K562 (cell line): ENCODE results near the gene YBX2. TPM values are rescaled to one million over a fixed set of nuclear protein-coding genes. Genes with fewer than 3 reads are reported as not detected.

Source experiments
- ATAC-seq: fragments of 200-7000 bp; cut with Tn5 transposase; 3 replicates; pipeline ENCODE4 v1.9.1; 2020; ENCODE audit warnings: moderate library complexity
- BruUV-seq: library from RNA; stranded (reverse); fragments of 400-500 nt; replicated peaks from 2 replicates; lab custom pipeline; 2021; lab: Mats Ljungman, UMichigan
- CTCF ChIA-PET: fragments of 300-600 bp; formaldehyde crosslinking; extraction: SDS; loops from one replicate; lab custom pipeline; 2021; ENCODE audit warnings: low intra/inter-chr PET ratio; lab: Yijun Ruan, JAX
- POLR2A ChIA-PET: fragments of 300-600, 350-650 bp; sonication (Branson Sonifier 250); formaldehyde crosslinking; extraction: SDS; loops from one replicate; lab custom pipeline; 2021; ENCODE audit warnings: antibody characterized with exemption, inconsistent platforms; lab: Yijun Ruan, JAX
- DNase-seq, 4 experiments: peaks; one replicate each; pipeline versions ENCODE4 v3.0.0 to v3.0.0-alpha.2; 2011 to 2018; ENCODE audit warnings: low spot score in 3 of 4, mixed read lengths in 3 of 4; ENCODE audit errors: extremely low read depth in 1 of 4
- FAIRE-seq: peaks from 2 replicates; lab custom pipeline; 2011; peaks lifted over from hg19 to GRCh38; lab: Jason Lieb, UNC
- H2AFZ ChIP-seq: 2 replicates; pipeline ENCODE4 v1.6.0; 2011; ENCODE audit warnings: low read depth, low read length, control low read depth, inconsistent platforms
- H3K27ac ChIP-seq: fragments of 200-600 bp; 3 replicates; pipeline ENCODE4 v1.8.0; 2011; ENCODE audit warnings: low read depth, mild to moderate bottlenecking, control low read depth, inconsistent platforms, low read length, moderate library complexity, mixed read lengths; ENCODE audit errors: extremely low read depth
- H3K27me3 ChIP-seq, 2 experiments: fragments of 300-600 bp in 1 of 2; 2 replicates in 1 of 2; 3 replicates in 1 of 2; pipeline versions ENCODE4 v1.6.0 to v1.8.0; 2011; ENCODE audit warnings: inconsistent platforms in 2 of 2, low read length in 2 of 2, mild to moderate bottlenecking in 1 of 2, mixed read lengths in 1 of 2, moderate library complexity in 1 of 2; ENCODE audit not compliant: control insufficient read depth in 2 of 2, insufficient read depth in 2 of 2
- H3K36me3 ChIP-seq: fragments of 300-600 bp; 3 replicates; pipeline ENCODE4 v1.8.0; 2011; ENCODE audit warnings: mild to moderate bottlenecking, low read length, inconsistent platforms; ENCODE audit not compliant: control insufficient read depth, insufficient read depth
- H3K4me1 ChIP-seq, 2 experiments: fragments of 200-600 bp in 1 of 2; replicated peaks in 1 of 2; 2 replicates in 1 of 2; 3 replicates in 1 of 2; pipeline versions ENCODE4 v1.5.1 to v1.8.0; 2011; ENCODE audit warnings: inconsistent platforms in 2 of 2, low read length in 2 of 2, mild to moderate bottlenecking in 1 of 2, mixed read lengths in 1 of 2, moderate library complexity in 1 of 2; ENCODE audit not compliant: control insufficient read depth in 2 of 2, insufficient read depth in 2 of 2
- H3K4me2 ChIP-seq: 2 replicates; pipeline ENCODE4 v1.6.1; 2011; ENCODE audit warnings: low read length, control low read depth, inconsistent platforms, mixed read lengths; ENCODE audit not compliant: insufficient read depth
- H3K4me3 ChIP-seq: fragments of 200-600 bp; sonication (generic), shearing (Covaris generic); 2 replicates; pipeline ENCODE4 v1.5.1; 2016; ENCODE audit warnings: control low read depth, inconsistent platforms
- H3K79me2 ChIP-seq: fragments of 200-600 bp; 3 replicates; pipeline ENCODE4 v1.8.0; 2011; ENCODE audit warnings: low read length, inconsistent platforms; ENCODE audit not compliant: control insufficient read depth, insufficient read depth
- H3K9ac ChIP-seq, 2 experiments: 2 replicates each; pipeline versions ENCODE4 v1.6.0 to v1.6.1; 2011; ENCODE audit warnings: low read depth in 2 of 2, low read length in 2 of 2, control low read depth in 1 of 2, inconsistent platforms in 1 of 2, mild to moderate bottlenecking in 1 of 2, mixed read lengths in 1 of 2; ENCODE audit not compliant: insufficient read depth in 1 of 2
- H3K9me1 ChIP-seq: one replicate; pipeline ENCODE4 v1.6.0; 2011; ENCODE audit warnings: inconsistent platforms, mild to moderate bottlenecking, low read length, moderate library complexity; ENCODE audit not compliant: control insufficient read depth, insufficient read depth
- H3K9me3 ChIP-seq: replicated peaks from 2 replicates; pipeline ENCODE4 v1.5.1; 2011; ENCODE audit warnings: low read depth, low read length, inconsistent platforms; ENCODE audit not compliant: control insufficient read depth, insufficient read depth
- H4K20me1 ChIP-seq: replicated peaks from 2 replicates; pipeline ENCODE4 v1.6.1; 2011; ENCODE audit warnings: low read length, inconsistent platforms, mixed read lengths; ENCODE audit not compliant: control insufficient read depth, insufficient read depth
- ADNP ChIP-seq: fragments of 200-800 bp; sonication (Bioruptor generic); IDR thresholded peaks from 2 replicates; pipeline ENCODE4 v1.6.1; 2016; ENCODE audit warnings: missing genetic modification characterization, missing compliant biosample characterization
- CTBP1 ChIP-seq: fragments of 450-650 bp; IDR thresholded peaks from 2 replicates; pipeline ENCODE4 v1.6.1; 2016; ENCODE audit warnings: borderline replicate concordance
- EZH2 ChIP-seq: IDR thresholded peaks from 2 replicates; pipeline ENCODE4 v1.6.1; 2012; ENCODE audit warnings: low read depth, mild to moderate bottlenecking, inconsistent platforms, low read length, borderline replicate concordance
- FOSL1 ChIP-seq: fragments of 200-800 bp; sonication (Bioruptor generic); conservative IDR thresholded peaks from 2 replicates; pipeline ENCODE4 v1.6.1; 2016; ENCODE audit warnings: missing genetic modification characterization, missing compliant biosample characterization
- FOXK1 ChIP-seq: sonication (generic); formaldehyde crosslinking; IDR thresholded peaks from 2 replicates; pipeline ENCODE4 v1.8.0; 2022; ENCODE audit warnings: missing genetic modification reagents, mild to moderate bottlenecking, borderline replicate concordance
- GABPA ChIP-seq: fragments of 200-800 bp; sonication (Bioruptor generic); conservative IDR thresholded peaks from 2 replicates; pipeline ENCODE4 v1.6.1; 2016; ENCODE audit warnings: low read depth, missing genetic modification characterization, missing compliant biosample characterization
- HNRNPK ChIP-seq: fragments of 200-400 bp; formaldehyde crosslinking; IDR thresholded peaks from one replicate; pipeline ENCODE4 v1.6.1; 2018; ENCODE audit warnings: mild to moderate bottlenecking, low read depth, low read length; ENCODE audit not compliant: poor library complexity, severe bottlenecking
- RBM34 ChIP-seq: fragments of 200-400 bp; formaldehyde crosslinking; IDR thresholded peaks from 2 replicates; pipeline ENCODE4 v1.6.1; 2018; ENCODE audit warnings: low read length, borderline replicate concordance; ENCODE audit not compliant: insufficient read depth
- SETDB1 ChIP-seq: IDR thresholded peaks from one replicate; pipeline ENCODE4 v1.6.1; 2012; ENCODE audit warnings: low read length, control low read depth, inconsistent platforms
- ZC3H4 ChIP-seq: sonication (generic); formaldehyde crosslinking; IDR thresholded peaks from 2 replicates; pipeline ENCODE4 v1.9.0; 2021; ENCODE audit warnings: missing genetic modification reagents, borderline replicate concordance
- ZFPM2 ChIP-seq: fragments of 250-450 bp; sonication (Bioruptor Pico); IDR thresholded peaks from 2 replicates; pipeline ENCODE4 v1.5.1; 2022; ENCODE audit warnings: mild to moderate bottlenecking
- ZNF184 ChIP-seq: sonication (generic); formaldehyde crosslinking; IDR thresholded peaks from 2 replicates; pipeline ENCODE4 v1.5.0; 2020; ENCODE audit warnings: missing genetic modification reagents
- ZNF766 ChIP-seq: fragments of 200-800 bp; sonication (Bioruptor generic); conservative IDR thresholded peaks from 2 replicates; pipeline ENCODE4 v1.6.1; 2016; ENCODE audit warnings: missing genetic modification characterization, missing compliant biosample characterization
- WGBS: fragments of 100-300 bp; shearing (Covaris generic); methylation state at CpG from one replicate; pipeline ENCODE4 v1.1.6; 2016; ENCODE audit warnings: low coverage, mixed read lengths; ENCODE audit not compliant: insufficient coverage; ENCODE audit errors: missing lambda C conversion rate; 5-methylcytosine and 5-hydroxymethylcytosine counted together
- in situ Hi-C: fragments of 300-500 bp; cut with MboI; formaldehyde crosslinking; loops from 4 replicates; pipeline ENCODE4 v1.15.0; 2018; ENCODE audit warnings: inconsistent platforms, mixed read lengths
- intact Hi-C: fragments of 100-400 bp; cut with micrococcal nuclease; formaldehyde crosslinking; loops from 2 replicates; pipeline ENCODE4 v1.14.2; 2022
- polyA plus RNA-seq, 8 experiments: library from polyadenylated mRNA; depleted of rRNA in 4 of 8; stranded (reverse) in 5 of 8; unstranded in 3 of 8; fragments of >200 nt; fragmentation: Nextera tagmentation in 2 of 8; fragmentation: Illumina TruSeq in 1 of 8; extraction: Ambion mirVana in 2 of 8; extraction: Trizol in 1 of 8; gene quantifications; 2 replicates each; pipeline versions ENCODE4 v1.2.1 to v1.2.3, GENCODE V29; 2011 to 2014; ENCODE audit warnings: inconsistent platforms in 1 of 8, missing spikeins in 1 of 8
- total RNA-seq, 7 experiments: library from RNA; depleted of rRNA in 6 of 7; stranded (reverse); fragments of >200 nt in 6 of 7; fragmentation: Illumina TruSeq in 2 of 7; extraction: Trizol in 2 of 7; gene quantifications; 2 replicates each; pipeline versions ENCODE4 v1.2.1 to v1.2.3, GENCODE V29; 2011 to 2021; ENCODE audit warnings: low replicate concordance in 1 of 7
- TF ChIP-seq, protein P1 (sequence below): fragments of 450-650 bp; IDR thresholded peaks from 2 replicates; pipeline ENCODE4 v1.6.1; 2016
- TF ChIP-seq, protein P2 (sequence below): sonication (generic); formaldehyde crosslinking; IDR thresholded peaks from 2 replicates; pipeline ENCODE4 v1.8.0; 2023; ENCODE audit warnings: mild to moderate bottlenecking, missing genetic modification reagents
- TF ChIP-seq, protein P3 (sequence below): IDR thresholded peaks from 2 replicates; pipeline ENCODE4 v1.6.1; 2012; ENCODE audit warnings: low read depth, low read length, improper control_type of control experiment, borderline replicate concordance
- TF ChIP-seq, protein P4 (sequence below): fragments of 450-650 bp; IDR thresholded peaks from 2 replicates; pipeline ENCODE4 v1.6.1; 2016; ENCODE audit warnings: missing biosample characterization, missing genetic modification characterization

YBX2 gene
- total and polyA plus RNA-seq, 9 of the 15 experiments (the other 6 are each of a cell fraction or from before 2014, with no cell fraction given), result 0.03 to 0.59 (median 0.27) TPM; not detected in 6

DNA sequence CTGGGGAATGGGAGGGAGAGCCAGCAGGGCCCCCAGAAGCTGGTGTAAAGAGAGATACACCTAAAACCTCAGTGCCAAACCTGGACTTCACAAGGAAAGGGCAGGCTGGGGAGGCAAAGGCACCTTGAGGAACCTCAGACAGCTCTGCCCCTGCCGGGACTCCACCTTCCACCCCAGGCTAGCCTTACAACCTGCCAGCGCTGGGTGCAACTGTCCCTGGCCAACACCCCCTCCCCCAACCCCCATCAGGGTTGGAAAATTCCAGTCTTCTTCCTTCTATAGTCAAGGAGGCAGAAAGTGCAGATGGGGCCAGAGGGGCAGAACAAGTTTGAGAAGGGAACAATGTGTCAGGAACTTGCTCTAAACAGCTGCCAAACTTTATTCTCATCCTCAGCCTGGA is 2.2 kb downstream of the YBX2 start (continued):
- TF ChIP-seq RBM34, result no peak

DNA sequence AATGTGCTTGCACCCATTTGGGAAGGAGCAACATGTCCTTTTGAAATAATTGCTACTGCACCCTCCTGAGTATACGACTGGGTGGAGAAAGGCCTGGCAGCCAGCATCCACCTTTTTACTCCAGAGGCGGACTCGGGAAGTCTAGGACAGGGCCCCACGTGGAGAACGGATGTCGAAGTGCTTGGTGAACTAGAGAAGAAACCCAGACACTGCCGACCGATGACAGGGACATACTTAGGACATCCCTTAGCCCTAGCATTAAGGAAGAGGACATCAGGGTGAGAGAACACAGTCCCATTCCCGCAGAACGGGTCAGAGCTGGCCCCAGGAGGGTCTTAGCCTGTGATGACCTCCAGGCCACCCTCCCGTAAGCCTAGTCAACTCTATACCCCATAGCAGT is 3.8 kb downstream of the YBX2 start:
- Histone ChIP-seq H4K20me1 (no peaks in the 10 kb centered on the region), H3K4me3 (no peak overlapping the region), H3K27ac (no peak overlapping the region), H3K9me3 (no peaks in the 10 kb centered on the region), H3K4me1 (peaks cover 11 to 43% of the 10 kb centered on the region in 2 experiments), H3K27me3 (no peaks in the 10 kb centered on the region), H3K9ac (no peak overlapping the region; a peak in 1 of 4 replicates), H3K79me2 (no peaks in the 10 kb centered on the region), H3K36me3 (no peaks in the 10 kb centered on the region), H3K4me2 (no peak overlapping the region), H2AFZ (no peak overlapping the region), H3K9me1 (no peaks in the 10 kb centered on the region)
- no TSS peak for BruUV-seq
- ChIA-PET POLR2A (interaction anchor here (0.6 to 1.0 kb wide), 3 partner anchors 34 to 286 kb away, joined by 3 to 5 read pairs (median 3); no protein-coding TSS in a partner anchor), CTCF (no interaction called here)
- no peak for FAIRE-seq
- no peak for ATAC-seq
- no peak for DNase-seq
- in situ Hi-C loops (no loop called here), intact Hi-C loops (no loop called here)
- WGBS, result 27% methylated on average over 10 of the region's 11 CpGs
- TF ChIP-seq ZFPM2 (CRISPR knock-in tag) (no peak), GABPA (tag) (no peak), CTBP1 (no peak), SETDB1 (no peak), FOXK1 (CRISPR knock-in tag) (no peak), FOSL1 (tag) (no peak), EZH2 (no peak), ZNF766 (CRISPR knock-in tag) (no peak), ZC3H4 (no peak), HNRNPK (no peak), ZNF184 (CRISPR knock-in tag) (no peak), ADNP (tag) (no peak)
- TF ChIP-seq, protein P1, sequence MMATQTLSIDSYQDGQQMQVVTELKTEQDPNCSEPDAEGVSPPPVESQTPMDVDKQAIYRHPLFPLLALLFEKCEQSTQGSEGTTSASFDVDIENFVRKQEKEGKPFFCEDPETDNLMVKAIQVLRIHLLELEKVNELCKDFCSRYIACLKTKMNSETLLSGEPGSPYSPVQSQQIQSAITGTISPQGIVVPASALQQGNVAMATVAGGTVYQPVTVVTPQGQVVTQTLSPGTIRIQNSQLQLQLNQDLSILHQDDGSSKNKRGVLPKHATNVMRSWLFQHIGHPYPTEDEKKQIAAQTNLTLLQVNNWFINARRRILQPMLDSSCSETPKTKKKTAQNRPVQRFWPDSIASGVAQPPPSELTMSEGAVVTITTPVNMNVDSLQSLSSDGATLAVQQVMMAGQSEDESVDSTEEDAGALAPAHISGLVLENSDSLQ, result no peak
- TF ChIP-seq, protein P2, sequence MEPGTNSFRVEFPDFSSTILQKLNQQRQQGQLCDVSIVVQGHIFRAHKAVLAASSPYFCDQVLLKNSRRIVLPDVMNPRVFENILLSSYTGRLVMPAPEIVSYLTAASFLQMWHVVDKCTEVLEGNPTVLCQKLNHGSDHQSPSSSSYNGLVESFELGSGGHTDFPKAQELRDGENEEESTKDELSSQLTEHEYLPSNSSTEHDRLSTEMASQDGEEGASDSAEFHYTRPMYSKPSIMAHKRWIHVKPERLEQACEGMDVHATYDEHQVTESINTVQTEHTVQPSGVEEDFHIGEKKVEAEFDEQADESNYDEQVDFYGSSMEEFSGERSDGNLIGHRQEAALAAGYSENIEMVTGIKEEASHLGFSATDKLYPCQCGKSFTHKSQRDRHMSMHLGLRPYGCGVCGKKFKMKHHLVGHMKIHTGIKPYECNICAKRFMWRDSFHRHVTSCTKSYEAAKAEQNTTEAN (CRISPR knock-in tag), result no peak
- TF ChIP-seq, protein P3, sequence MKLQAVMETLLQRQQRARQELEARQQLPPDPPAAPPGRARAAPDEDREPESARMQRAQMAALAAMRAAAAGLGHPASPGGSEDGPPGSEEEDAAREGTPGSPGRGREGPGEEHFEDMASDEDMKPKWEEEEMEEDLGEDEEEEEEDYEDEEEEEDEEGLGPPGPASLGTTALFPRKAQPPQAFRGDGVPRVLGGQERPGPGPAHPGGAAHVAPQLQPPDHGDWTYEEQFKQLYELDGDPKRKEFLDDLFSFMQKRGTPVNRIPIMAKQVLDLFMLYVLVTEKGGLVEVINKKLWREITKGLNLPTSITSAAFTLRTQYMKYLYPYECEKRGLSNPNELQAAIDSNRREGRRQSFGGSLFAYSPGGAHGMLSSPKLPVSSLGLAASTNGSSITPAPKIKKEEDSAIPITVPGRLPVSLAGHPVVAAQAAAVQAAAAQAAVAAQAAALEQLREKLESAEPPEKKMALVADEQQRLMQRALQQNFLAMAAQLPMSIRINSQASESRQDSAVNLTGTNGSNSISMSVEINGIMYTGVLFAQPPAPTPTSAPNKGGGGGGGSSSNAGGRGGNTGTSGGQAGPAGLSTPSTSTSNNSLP, result no peak
- TF ChIP-seq, protein P4, sequence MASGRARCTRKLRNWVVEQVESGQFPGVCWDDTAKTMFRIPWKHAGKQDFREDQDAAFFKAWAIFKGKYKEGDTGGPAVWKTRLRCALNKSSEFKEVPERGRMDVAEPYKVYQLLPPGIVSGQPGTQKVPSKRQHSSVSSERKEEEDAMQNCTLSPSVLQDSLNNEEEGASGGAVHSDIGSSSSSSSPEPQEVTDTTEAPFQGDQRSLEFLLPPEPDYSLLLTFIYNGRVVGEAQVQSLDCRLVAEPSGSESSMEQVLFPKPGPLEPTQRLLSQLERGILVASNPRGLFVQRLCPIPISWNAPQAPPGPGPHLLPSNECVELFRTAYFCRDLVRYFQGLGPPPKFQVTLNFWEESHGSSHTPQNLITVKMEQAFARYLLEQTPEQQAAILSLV (tag), result no peak
